WTC11 (cell line): Measurements from ENCODE around the gene PGA3. TPM values are rescaled to one million over a fixed set of nuclear protein-coding genes. Genes with fewer than 3 reads are reported as not detected.

Source experiments
- ATAC-seq: fragments of 200-7000 bp; cut with Tn5 transposase; 2 replicates; pipeline ENCODE4 v1.10.0; 2021; ENCODE audit warnings: mild to moderate bottlenecking, moderate library complexity
- CTCF ChIA-PET: fragments of 300-600 bp; sonication (Branson Sonifier 250); formaldehyde crosslinking; loops from one replicate; lab custom pipeline; 2021; ENCODE audit warnings: antibody characterized with exemption; lab: Charles Lee
- POLR2A ChIA-PET: fragments of 350-600 bp; sonication (Branson Sonifier 250); formaldehyde crosslinking; loops from one replicate; lab custom pipeline; 2021; ENCODE audit warnings: antibody characterized with exemption; lab: Charles Lee
- DNase-seq: peaks from one replicate; pipeline ENCODE4 v3.0.0; 2021; ENCODE audit warnings: low spot score
- H3K27ac Mint-ChIP-seq: 2 replicates; pipeline ENCODE4 v1.8.0; 2021; ENCODE audit warnings: mixed read lengths
- H3K27me3 Mint-ChIP-seq: 2 replicates; pipeline ENCODE4 v1.8.0; 2021; ENCODE audit warnings: low read depth, mild to moderate bottlenecking, moderate library complexity, mixed read lengths
- H3K36me3 Mint-ChIP-seq: 2 replicates; pipeline ENCODE4 v1.8.0; 2021; ENCODE audit warnings: mixed read lengths
- H3K4me1 Mint-ChIP-seq: 2 replicates; pipeline ENCODE4 v1.8.0; 2022; ENCODE audit warnings: mixed read lengths
- H3K4me3 Mint-ChIP-seq: 2 replicates; pipeline ENCODE4 v1.8.0; 2021; ENCODE audit warnings: mild to moderate bottlenecking, moderate library complexity, mixed read lengths
- H3K9me3 Mint-ChIP-seq: 2 replicates; pipeline ENCODE4 v1.8.0; 2021; ENCODE audit warnings: mixed read lengths
- ATF3 ChIP-seq: sonication (generic); formaldehyde crosslinking; conservative IDR thresholded peaks from 2 replicates; pipeline ENCODE4 v1.8.1; 2022; ENCODE audit warnings: mild to moderate bottlenecking, missing genetic modification reagents
- CREB1 ChIP-seq: sonication (generic); formaldehyde crosslinking; IDR thresholded peaks from 2 replicates; pipeline ENCODE4 v1.8.0; 2023; ENCODE audit warnings: mild to moderate bottlenecking, missing genetic modification reagents
- E2F1 ChIP-seq: sonication (generic); formaldehyde crosslinking; IDR thresholded peaks from 2 replicates; pipeline ENCODE4 v1.8.0; 2022; ENCODE audit warnings: mild to moderate bottlenecking, missing genetic modification reagents
- E2F5 ChIP-seq: sonication (generic); formaldehyde crosslinking; IDR thresholded peaks from 2 replicates; pipeline ENCODE4 v1.8.1; 2022; ENCODE audit warnings: mild to moderate bottlenecking, moderate library complexity, missing genetic modification reagents
- ETV6 ChIP-seq: sonication (generic); formaldehyde crosslinking; IDR thresholded peaks from 2 replicates; pipeline ENCODE4 v1.8.1; 2022; ENCODE audit warnings: mild to moderate bottlenecking, missing genetic modification reagents
- FOXJ3 ChIP-seq: sonication (generic); formaldehyde crosslinking; IDR thresholded peaks from 2 replicates; pipeline ENCODE4 v1.9.0; 2021; ENCODE audit warnings: missing genetic modification reagents, mild to moderate bottlenecking, borderline replicate concordance
- GTF2I ChIP-seq: fragments of 250-450 bp; sonication (Bioruptor Pico); conservative IDR thresholded peaks from 2 replicates; pipeline ENCODE4 v1.4.0; 2021; ENCODE audit warnings: mild to moderate bottlenecking
- IRF2 ChIP-seq: sonication (generic); formaldehyde crosslinking; IDR thresholded peaks from 2 replicates; pipeline ENCODE4 v1.8.0; 2022; ENCODE audit warnings: low read depth, missing genetic modification reagents, borderline replicate concordance
- KAT7 ChIP-seq: sonication (generic); formaldehyde crosslinking; IDR thresholded peaks from 2 replicates; pipeline ENCODE4 v1.8.1; 2023; ENCODE audit warnings: missing genetic modification reagents, mild to moderate bottlenecking, borderline replicate concordance
- MXD4 ChIP-seq: fragments of 250-450 bp; sonication (Bioruptor Pico); IDR thresholded peaks from 2 replicates; pipeline ENCODE4 v1.8.0; 2021; ENCODE audit warnings: mild to moderate bottlenecking, moderate library complexity, borderline replicate concordance
- NFATC4 ChIP-seq: fragments of 250-450 bp; sonication (Bioruptor Pico); IDR thresholded peaks from 2 replicates; pipeline ENCODE4 v1.9.0; 2021; ENCODE audit warnings: mild to moderate bottlenecking
- PRDM15 ChIP-seq: sonication (generic); formaldehyde crosslinking; IDR thresholded peaks from 2 replicates; pipeline ENCODE4 v1.8.0; 2022; ENCODE audit warnings: missing genetic modification reagents
- RELA ChIP-seq: sonication (generic); formaldehyde crosslinking; IDR thresholded peaks from 2 replicates; pipeline ENCODE4 v1.8.1; 2022; ENCODE audit warnings: missing genetic modification reagents, mild to moderate bottlenecking, borderline replicate concordance
- TCF7 ChIP-seq: sonication (generic); formaldehyde crosslinking; IDR thresholded peaks from 2 replicates; pipeline ENCODE4 v1.8.0; 2022; ENCODE audit warnings: mild to moderate bottlenecking, low read depth, missing genetic modification reagents, moderate library complexity
- TEAD1 ChIP-seq: sonication (generic); formaldehyde crosslinking; IDR thresholded peaks from 2 replicates; pipeline ENCODE4 v1.8.0; 2022; ENCODE audit warnings: mild to moderate bottlenecking, missing genetic modification reagents
- TP53 ChIP-seq: sonication (generic); formaldehyde crosslinking; IDR thresholded peaks from 2 replicates; pipeline ENCODE4 v1.8.1; 2023; ENCODE audit warnings: mild to moderate bottlenecking, missing genetic modification reagents
- ZNF219 ChIP-seq: sonication (generic); formaldehyde crosslinking; IDR thresholded peaks from 2 replicates; pipeline ENCODE4 v1.8.0; 2023; ENCODE audit warnings: missing genetic modification reagents, mild to moderate bottlenecking, borderline replicate concordance
- ZNF396 ChIP-seq: fragments of 250-450 bp; sonication (Bioruptor Pico); IDR thresholded peaks from 2 replicates; pipeline ENCODE4 v1.8.0; 2021; ENCODE audit warnings: mild to moderate bottlenecking, moderate library complexity, borderline replicate concordance
- ZSCAN18 ChIP-seq: fragments of 250-450 bp; sonication (Bioruptor Pico); IDR thresholded peaks from 2 replicates; pipeline ENCODE4 v2.1.2; 2022; ENCODE audit warnings: mild to moderate bottlenecking, moderate library complexity
- total RNA-seq: library from RNA; stranded (reverse); gene quantifications from 3 replicates; pipeline ENCODE4 v1.2.3, GENCODE V29; 2021
- TF ChIP-seq, protein P1 (sequence below): sonication (generic); formaldehyde crosslinking; IDR thresholded peaks from 2 replicates; pipeline ENCODE4 v1.8.0; 2022; ENCODE audit warnings: mild to moderate bottlenecking, missing genetic modification reagents
- TF ChIP-seq, protein P2 (sequence below): fragments of 250-450 bp; sonication (Bioruptor Pico); IDR thresholded peaks from 2 replicates; pipeline ENCODE4 v1.9.0; 2021; ENCODE audit warnings: mild to moderate bottlenecking, borderline replicate concordance
- TF ChIP-seq, protein P3 (sequence below): sonication (generic); formaldehyde crosslinking; IDR thresholded peaks from 2 replicates; pipeline ENCODE4 v1.8.1; 2023; ENCODE audit warnings: mild to moderate bottlenecking, missing genetic modification reagents

Gene PGA3
- total RNA-seq, 1 experiment from 2014 or later = 0.20 TPM

DNA sequence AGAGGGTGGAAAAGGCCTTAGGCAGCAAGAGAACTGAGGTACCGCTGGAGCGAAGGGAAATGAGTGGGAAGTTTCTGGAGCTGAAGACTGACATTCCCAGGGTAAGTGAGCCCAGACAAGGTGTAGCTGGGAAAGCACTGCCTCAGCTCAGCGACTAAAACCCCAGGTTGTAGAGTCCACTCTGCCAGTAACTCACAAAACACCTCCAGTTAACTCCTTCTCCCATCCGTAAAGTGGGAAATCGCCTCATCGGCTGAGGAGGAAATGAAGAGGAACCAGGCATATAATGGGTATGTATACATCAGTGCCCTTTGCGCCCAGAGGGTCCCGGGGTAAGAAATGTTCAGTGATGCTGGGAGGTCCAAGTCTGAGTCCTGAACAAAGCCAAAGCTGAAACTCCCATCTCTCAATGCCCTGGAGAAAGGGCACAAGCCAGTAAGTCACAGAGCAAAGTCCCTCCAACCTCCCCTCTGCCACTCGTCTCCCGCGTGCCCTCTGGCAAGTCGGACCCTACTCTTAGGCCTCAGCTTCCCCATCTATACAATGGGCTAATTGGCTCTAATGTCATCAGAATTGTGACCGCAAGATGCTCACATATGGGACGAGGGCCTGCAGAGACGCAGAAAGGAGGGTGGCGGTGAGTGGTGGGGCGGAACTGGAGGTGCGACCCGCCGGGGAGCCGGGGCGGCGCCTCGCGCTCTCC is 42.7 kb upstream of the PGA3 start:
- peaks cover 9% of the 10 kb centered on the region; the same call in 1 of the 2 replicates for H3K36me3 Mint-ChIP-seq
- H3K4me1 Mint-ChIP-seq = peaks cover 46% of the 10 kb centered on the region
- no peaks in the 10 kb centered on the region for H3K27me3 Mint-ChIP-seq
- DNase-seq (no peak), ATAC-seq (no peak)
- CTCF ChIA-PET = interaction anchor here (0.7 to 1.4 kb wide), 4 partner anchors 9 to 34 kb away, joined by 3 to 4 read pairs (median 4); no protein-coding TSS in a partner anchor
- peak overlapping the region; percentile 86 for H3K4me3 Mint-ChIP-seq
- POLR2A ChIA-PET = no interaction called here
- peak overlapping the region; percentile 92 for H3K27ac Mint-ChIP-seq
- H3K9me3 Mint-ChIP-seq = no peaks in the 10 kb centered on the region
- TF ChIP-seq IRF2 (CRISPR knock-in tag) (no peak), E2F1 (CRISPR knock-in tag) (no peak), TEAD1 (CRISPR knock-in tag) (no peak), TCF7 (no peak), E2F5 (no peak), ATF3 (no peak), NFATC4 (CRISPR knock-in tag) (no peak), ETV6 (no peak), MXD4 (CRISPR knock-in tag) (no peak), ZNF219 (CRISPR knock-in tag) (no peak), PRDM15 (CRISPR knock-in tag) (no peak), ZSCAN18 (CRISPR knock-in tag) (no peak), KAT7 (CRISPR knock-in tag) (no peak), CREB1 (no peak), FOXJ3 (CRISPR knock-in tag) (no peak), ZNF396 (0 out of 2 replicates have a peak, but pooled peaks have one; percentile 33), RELA (CRISPR knock-in tag) (no peak), TP53 (CRISPR knock-in tag) (no peak), GTF2I (CRISPR knock-in tag) (peak; percentile 99)
- TF ChIP-seq, protein P1, sequence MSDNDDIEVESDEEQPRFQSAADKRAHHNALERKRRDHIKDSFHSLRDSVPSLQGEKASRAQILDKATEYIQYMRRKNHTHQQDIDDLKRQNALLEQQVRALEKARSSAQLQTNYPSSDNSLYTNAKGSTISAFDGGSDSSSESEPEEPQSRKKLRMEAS (CRISPR knock-in tag) = no peak
- TF ChIP-seq, protein P2, sequence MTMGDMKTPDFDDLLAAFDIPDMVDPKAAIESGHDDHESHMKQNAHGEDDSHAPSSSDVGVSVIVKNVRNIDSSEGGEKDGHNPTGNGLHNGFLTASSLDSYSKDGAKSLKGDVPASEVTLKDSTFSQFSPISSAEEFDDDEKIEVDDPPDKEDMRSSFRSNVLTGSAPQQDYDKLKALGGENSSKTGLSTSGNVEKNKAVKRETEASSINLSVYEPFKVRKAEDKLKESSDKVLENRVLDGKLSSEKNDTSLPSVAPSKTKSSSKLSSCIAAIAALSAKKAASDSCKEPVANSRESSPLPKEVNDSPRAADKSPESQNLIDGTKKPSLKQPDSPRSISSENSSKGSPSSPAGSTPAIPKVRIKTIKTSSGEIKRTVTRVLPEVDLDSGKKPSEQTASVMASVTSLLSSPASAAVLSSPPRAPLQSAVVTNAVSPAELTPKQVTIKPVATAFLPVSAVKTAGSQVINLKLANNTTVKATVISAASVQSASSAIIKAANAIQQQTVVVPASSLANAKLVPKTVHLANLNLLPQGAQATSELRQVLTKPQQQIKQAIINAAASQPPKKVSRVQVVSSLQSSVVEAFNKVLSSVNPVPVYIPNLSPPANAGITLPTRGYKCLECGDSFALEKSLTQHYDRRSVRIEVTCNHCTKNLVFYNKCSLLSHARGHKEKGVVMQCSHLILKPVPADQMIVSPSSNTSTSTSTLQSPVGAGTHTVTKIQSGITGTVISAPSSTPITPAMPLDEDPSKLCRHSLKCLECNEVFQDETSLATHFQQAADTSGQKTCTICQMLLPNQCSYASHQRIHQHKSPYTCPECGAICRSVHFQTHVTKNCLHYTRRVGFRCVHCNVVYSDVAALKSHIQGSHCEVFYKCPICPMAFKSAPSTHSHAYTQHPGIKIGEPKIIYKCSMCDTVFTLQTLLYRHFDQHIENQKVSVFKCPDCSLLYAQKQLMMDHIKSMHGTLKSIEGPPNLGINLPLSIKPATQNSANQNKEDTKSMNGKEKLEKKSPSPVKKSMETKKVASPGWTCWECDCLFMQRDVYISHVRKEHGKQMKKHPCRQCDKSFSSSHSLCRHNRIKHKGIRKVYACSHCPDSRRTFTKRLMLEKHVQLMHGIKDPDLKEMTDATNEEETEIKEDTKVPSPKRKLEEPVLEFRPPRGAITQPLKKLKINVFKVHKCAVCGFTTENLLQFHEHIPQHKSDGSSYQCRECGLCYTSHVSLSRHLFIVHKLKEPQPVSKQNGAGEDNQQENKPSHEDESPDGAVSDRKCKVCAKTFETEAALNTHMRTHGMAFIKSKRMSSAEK = no peak
- TF ChIP-seq, protein P3, sequence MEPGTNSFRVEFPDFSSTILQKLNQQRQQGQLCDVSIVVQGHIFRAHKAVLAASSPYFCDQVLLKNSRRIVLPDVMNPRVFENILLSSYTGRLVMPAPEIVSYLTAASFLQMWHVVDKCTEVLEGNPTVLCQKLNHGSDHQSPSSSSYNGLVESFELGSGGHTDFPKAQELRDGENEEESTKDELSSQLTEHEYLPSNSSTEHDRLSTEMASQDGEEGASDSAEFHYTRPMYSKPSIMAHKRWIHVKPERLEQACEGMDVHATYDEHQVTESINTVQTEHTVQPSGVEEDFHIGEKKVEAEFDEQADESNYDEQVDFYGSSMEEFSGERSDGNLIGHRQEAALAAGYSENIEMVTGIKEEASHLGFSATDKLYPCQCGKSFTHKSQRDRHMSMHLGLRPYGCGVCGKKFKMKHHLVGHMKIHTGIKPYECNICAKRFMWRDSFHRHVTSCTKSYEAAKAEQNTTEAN = no peak
